Activated CD8-positive, alpha-beta T cell treated with anti-CD3 and anti-CD28 coated beads for 36 hours (primary cell): ENCODE data around the gene WNT9B. TPM values are rescaled to one million over a fixed set of nuclear protein-coding genes. Genes with fewer than 3 reads are reported as not detected.

Source experiments
- ATAC-seq: fragments of 200-7000 bp; cut with Tn5 transposase; one replicate; pipeline ENCODE4 v1.10.0; 2021; ENCODE audit warnings: mild to moderate bottlenecking, moderate library complexity
- CTCF ChIA-PET: fragments of 350-600 bp; sonication (Branson Sonifier 250); formaldehyde crosslinking; loops from one replicate; lab custom pipeline; 2021; ENCODE audit warnings: antibody characterized with exemption; lab: Charles Lee
- POLR2A ChIA-PET: fragments of 350-600 bp; sonication (Branson Sonifier 250); formaldehyde crosslinking; loops from one replicate; lab custom pipeline; 2021; ENCODE audit warnings: antibody characterized with exemption; lab: Charles Lee
- DNase-seq: peaks from one replicate; pipeline ENCODE4 v3.0.0-alpha.2; 2020
- H3K27ac Mint-ChIP-seq: one replicate; pipeline ENCODE4 v1.8.0; 2021; ENCODE audit warnings: mild to moderate bottlenecking, mixed read lengths
- H3K27me3 Mint-ChIP-seq: one replicate; pipeline ENCODE4 v1.8.0; 2021; ENCODE audit warnings: mixed read lengths
- H3K36me3 Mint-ChIP-seq: one replicate; pipeline ENCODE4 v1.8.0; 2021; ENCODE audit warnings: low read depth, mixed read lengths
- H3K4me1 Mint-ChIP-seq: one replicate; pipeline ENCODE4 v1.8.0; 2021; ENCODE audit warnings: low read depth, mixed read lengths
- H3K4me3 Mint-ChIP-seq: one replicate; pipeline ENCODE4 v1.8.0; 2021; ENCODE audit warnings: mild to moderate bottlenecking, moderate library complexity, mixed read lengths
- H3K9me3 Mint-ChIP-seq: one replicate; pipeline ENCODE4 v1.8.0; 2021; ENCODE audit warnings: mixed read lengths
- CTCF ChIP-seq: fragments of 200-600 bp; IDR thresholded peaks from one replicate; pipeline ENCODE4 v1.8.0; 2022; ENCODE audit warnings: antibody characterized with exemption, mild to moderate bottlenecking
- intact Hi-C: fragments of 100-400 bp; cut with micrococcal nuclease; formaldehyde crosslinking; loops from one replicate; pipeline ENCODE4 v1.10.0; 2022
- total RNA-seq, 2 experiments: library from RNA; stranded (reverse); gene quantifications; one replicate each; pipeline ENCODE4 v1.2.3, GENCODE V29; 2021

WNT9B gene
- total RNA-seq, 2 experiments from 2014 or later: not detected

GRCh38 chr17:46818929-46819859, 32.2 kb upstream of the WNT9B start:
- TF ChIP-seq CTCF: no peak
- intact Hi-C loops: no loop called here
- Mint-ChIP-seq H3K4me3 (peak overlapping the region; percentile 62), H3K36me3 (no peaks in the 10 kb centered on the region), H3K9me3 (no peaks in the 10 kb centered on the region), H3K27me3 (peaks cover 75% of the 10 kb centered on the region), H3K4me1 (peaks cover 15% of the 10 kb centered on the region), H3K27ac (no peak overlapping the region)
- DNase-seq (peak; percentile 47), ATAC-seq (peak; percentile 17)
- ChIA-PET CTCF (no interaction called here), POLR2A (no interaction called here)

- no peak overlapping the region for H3K4me3 Mint-ChIP-seq
- H3K4me1 Mint-ChIP-seq: peaks cover 15% of the 10 kb centered on the region
- no peaks in the 10 kb centered on the region for H3K9me3 Mint-ChIP-seq
- peaks cover 68% of the 10 kb centered on the region for H3K27me3 Mint-ChIP-seq
- no peaks in the 10 kb centered on the region for H3K36me3 Mint-ChIP-seq
- no peak overlapping the region for H3K27ac Mint-ChIP-seq
- DNase-seq (no peak), ATAC-seq (no peak)
- no peak for TF ChIP-seq CTCF
- ChIA-PET POLR2A (no interaction called here), CTCF (interaction anchor here (4.3 kb wide), 1 partner anchor 14 kb away, joined by 23 read pairs; no protein-coding TSS in a partner anchor)
- intact Hi-C loops: no loop called here
These were observed 31.5 kb upstream of the WNT9B start for GRCh38 chr17:46819906-46820351.

- ATAC-seq (no peak), DNase-seq (no peak)
- Mint-ChIP-seq H3K9me3 (no peaks in the 10 kb centered on the region), H3K4me1 (peaks cover 15% of the 10 kb centered on the region), H3K36me3 (no peaks in the 10 kb centered on the region), H3K27me3 (peaks cover 59% of the 10 kb centered on the region), H3K27ac (no peak overlapping the region), H3K4me3 (no peak overlapping the region)
- ChIA-PET POLR2A (no interaction called here), CTCF (interaction anchor here (1.0 to 4.3 kb wide), 2 partner anchors 13 to 37 kb away, joined by 3 to 23 read pairs; no protein-coding TSS in a partner anchor)
- no peak for TF ChIP-seq CTCF
- intact Hi-C loops: no loop called here
These were observed 30.6 kb upstream of the WNT9B start for GRCh38 chr17:46820592-46821450.

- H3K4me3 Mint-ChIP-seq: no peak overlapping the region
- peaks cover 15% of the 10 kb centered on the region for H3K4me1 Mint-ChIP-seq
- TF ChIP-seq CTCF: no peak
- peaks cover 50% of the 10 kb centered on the region for H3K27me3 Mint-ChIP-seq
- ChIA-PET CTCF (interaction anchor here (1.0 to 4.3 kb wide), 2 partner anchors 12 to 37 kb away, joined by 3 to 23 read pairs; no protein-coding TSS in a partner anchor), POLR2A (no interaction called here)
- intact Hi-C loops: no loop called here
- DNase-seq (no peak), ATAC-seq (no peak)
- no peak overlapping the region for H3K27ac Mint-ChIP-seq
- no peaks in the 10 kb centered on the region for H3K36me3 Mint-ChIP-seq
- H3K9me3 Mint-ChIP-seq: no peaks in the 10 kb centered on the region
These were observed 29.6 kb upstream of the WNT9B start for GRCh38 chr17:46821482-46822387.
